Measurements from ENCODE around the gene MEGF11.

Gene MEGF11

DNA sequence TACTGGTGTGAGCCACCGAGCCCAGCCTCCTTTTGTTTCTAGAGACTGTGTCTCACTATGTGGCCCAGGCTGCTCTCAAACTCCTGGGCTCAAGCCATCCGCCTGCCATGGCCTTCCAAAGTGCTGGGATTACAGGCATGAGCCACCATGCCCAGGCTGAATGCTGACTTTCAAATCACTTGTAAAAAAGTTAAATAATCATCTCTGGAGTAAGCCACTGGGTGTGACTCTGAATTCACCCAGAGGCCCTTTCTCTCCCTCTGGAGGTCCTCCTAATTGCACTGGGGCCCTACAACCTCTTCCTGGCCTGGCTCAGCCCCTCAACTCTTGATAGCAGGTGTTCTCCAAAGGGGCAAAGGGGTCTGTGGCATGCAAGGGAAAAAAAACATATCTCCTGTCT is 54.8 kb downstream of the MEGF11 start:
- CTCF ChIA-PET: no interaction called here
- POLR2A ChIA-PET: no interaction called here
- TF ChIP-seq ELF4 (IDR thresholded peaks at IDR 0.05): no peak
- no peak for TF ChIP-seq FOXM1 (IDR thresholded peaks at IDR 0.05; ENCODE audit: borderline replicate concordance)
- no peak for TF ChIP-seq ZNF384 (IDR thresholded peaks at IDR 0.05)
- TF ChIP-seq CTBP1 (IDR thresholded peaks at IDR 0.05; ENCODE audit: borderline replicate concordance): no peak
- no peak for TF ChIP-seq HDGF (IDR thresholded peaks at IDR 0.05; ENCODE audit: borderline replicate concordance)
- no peak for TF ChIP-seq TARDBP (IDR thresholded peaks at IDR 0.05)
- TF ChIP-seq BHLHE40 (IDR thresholded peaks at IDR 0.05; ENCODE audit: borderline replicate concordance): no peak
- TF ChIP-seq FOXA1 (IDR thresholded peaks at IDR 0.05): no peak
- TF ChIP-seq ARNT (IDR thresholded peaks at IDR 0.05): no peak
- DNase-seq (ENCODE audit: extremely low spot score): no peak

DNA sequence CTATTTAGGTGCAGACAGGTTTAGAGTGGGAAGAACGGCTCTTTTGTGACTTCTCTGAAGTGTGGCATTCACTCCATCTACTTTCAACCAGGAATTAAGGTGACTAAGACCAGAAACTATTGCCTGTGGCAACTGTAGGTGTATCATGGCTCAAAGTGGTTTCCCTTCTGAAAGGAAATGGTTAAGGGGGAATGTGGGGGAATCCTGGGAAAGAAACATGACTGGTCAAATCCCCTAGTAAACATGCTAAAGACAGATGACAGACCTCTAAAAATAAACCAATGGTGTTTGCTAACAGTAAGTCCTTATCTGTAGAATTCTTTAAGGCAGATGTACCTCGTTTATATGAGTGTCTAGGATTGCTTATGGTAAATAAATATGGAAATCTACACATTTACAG is 56.9 kb downstream of the MEGF11 start:
- CTCF ChIA-PET: no interaction called here
- TF ChIP-seq ARNT (IDR thresholded peaks at IDR 0.05) (no peak), LEF1 (IDR thresholded peaks at IDR 0.05; ENCODE audit: borderline replicate concordance) (no peak), CTBP1 (IDR thresholded peaks at IDR 0.05; ENCODE audit: borderline replicate concordance) (no peak), BHLHE40 (IDR thresholded peaks at IDR 0.05; ENCODE audit: borderline replicate concordance) (no peak), ZNF384 (IDR thresholded peaks at IDR 0.05) (no peak), FOXA1 (IDR thresholded peaks at IDR 0.05) (no peak), NFRKB (IDR thresholded peaks at IDR 0.05) (no peak), SUZ12 (IDR thresholded peaks at IDR 0.05) (no peak), FOXK2 (IDR thresholded peaks at IDR 0.05) (no peak), HDGF (IDR thresholded peaks at IDR 0.05; ENCODE audit: borderline replicate concordance) (no peak), SP1 (IDR thresholded peaks at IDR 0.05) (no peak)
- no peak for DNase-seq (ENCODE audit: extremely low spot score)
- POLR2A ChIA-PET: no interaction called here

DNA sequence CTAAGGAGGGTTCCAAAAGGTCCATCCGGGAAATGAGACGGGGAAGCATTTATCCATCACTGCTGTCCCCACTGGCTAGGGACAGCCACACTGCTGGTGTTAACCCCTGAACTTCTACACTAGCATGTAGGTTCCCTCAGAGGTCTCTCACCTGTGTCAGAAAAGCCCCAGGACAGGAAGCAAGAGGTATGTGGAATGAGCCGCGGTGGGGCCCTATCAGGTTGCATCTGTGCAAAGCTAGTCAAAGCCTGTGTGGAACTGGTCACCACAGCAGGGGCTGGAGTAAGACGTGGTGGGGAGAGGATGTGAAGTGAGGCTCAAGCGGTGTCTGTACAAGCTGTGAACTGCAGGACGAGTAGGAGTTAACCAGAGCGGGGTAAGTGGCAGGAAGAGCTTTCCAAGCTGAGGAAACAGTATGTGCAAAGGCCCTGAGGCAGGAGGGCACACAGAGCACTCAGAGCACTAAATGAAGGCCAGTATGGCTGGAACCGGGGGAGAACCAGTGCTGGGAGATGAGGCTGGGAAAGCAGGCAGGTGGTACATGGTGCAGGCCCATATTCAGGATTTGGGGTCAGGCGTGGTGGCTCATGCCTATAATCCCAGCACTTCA is 57.8 kb downstream of the MEGF11 start:
- DNase-seq (ENCODE audit: extremely low spot score): no peak
- TF ChIP-seq HDGF (IDR thresholded peaks at IDR 0.05; ENCODE audit: borderline replicate concordance): no peak
- TF ChIP-seq ELF4 (IDR thresholded peaks at IDR 0.05): no peak
- no peak for TF ChIP-seq FOXM1 (IDR thresholded peaks at IDR 0.05; ENCODE audit: borderline replicate concordance)
- TF ChIP-seq L3MBTL2 (conservative IDR thresholded peaks at IDR 0.05): no peak
- TF ChIP-seq FOXA1 (IDR thresholded peaks at IDR 0.05): no peak
- no peak for TF ChIP-seq NFRKB (IDR thresholded peaks at IDR 0.05)
- no peak for TF ChIP-seq SUZ12 (IDR thresholded peaks at IDR 0.05)
- TF ChIP-seq BHLHE40 (IDR thresholded peaks at IDR 0.05; ENCODE audit: borderline replicate concordance): no peak
- no peak for TF ChIP-seq CTBP1 (IDR thresholded peaks at IDR 0.05; ENCODE audit: borderline replicate concordance)
- no peak for TF ChIP-seq ZNF384 (IDR thresholded peaks at IDR 0.05)
- no peak for TF ChIP-seq ARNT (IDR thresholded peaks at IDR 0.05)
- ChIA-PET CTCF (no interaction called here), POLR2A (no interaction called here)

DNA sequence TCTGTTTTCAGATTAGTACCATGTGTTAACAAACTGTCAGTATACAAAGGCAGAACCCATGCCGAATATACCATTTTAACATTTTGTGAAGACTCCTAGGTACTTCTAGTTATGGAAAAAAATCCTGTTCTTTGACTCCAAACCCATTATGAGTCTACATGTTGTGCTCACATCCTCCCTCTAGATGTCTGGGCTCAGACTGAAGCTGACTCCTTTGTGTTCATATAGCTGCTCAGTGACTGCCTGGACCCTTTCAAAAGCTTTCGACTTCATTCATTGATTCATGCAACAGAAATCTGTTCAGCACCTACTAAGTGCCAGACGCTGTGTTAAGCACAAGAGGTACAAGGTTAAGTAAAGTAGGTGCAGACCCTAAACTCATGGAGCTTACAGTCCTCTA is 60.5 kb downstream of the MEGF11 start:
- CTCF ChIA-PET: no interaction called here
- POLR2A ChIA-PET: no interaction called here

DNA sequence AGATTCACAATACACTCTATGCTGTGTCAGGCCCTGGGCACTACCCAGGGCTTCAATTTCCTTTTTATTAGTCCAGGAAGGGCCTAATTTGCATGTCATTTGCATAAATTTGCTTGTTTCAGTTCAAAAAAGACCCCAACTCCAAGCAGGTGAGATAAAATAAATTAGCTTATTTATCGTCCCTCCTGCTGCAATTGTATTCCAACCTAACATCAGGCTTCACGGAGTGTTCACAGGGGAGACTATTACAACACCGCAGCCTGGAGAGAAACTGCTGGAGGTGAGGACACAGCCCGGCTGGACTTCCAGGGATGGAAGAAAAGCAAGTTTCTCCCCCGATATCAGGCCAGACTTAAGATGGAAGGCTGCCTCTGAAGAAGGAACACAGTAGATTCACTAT is 62.8 kb downstream of the MEGF11 start:
- TF ChIP-seq FOXA1 (IDR thresholded peaks at IDR 0.05): no peak
- DNase-seq (ENCODE audit: extremely low spot score): no peak
- POLR2A ChIA-PET: no interaction called here
- CTCF ChIA-PET: interaction anchor here (0.7 kb wide), 1 partner anchor 277 kb away, joined by 3 read pairs; no protein-coding TSS in a partner anchor

More for the DNA sequence above, 60.5 kb downstream of the MEGF11 start:
- TF ChIP-seq FOXK2 (IDR thresholded peaks at IDR 0.05) (no peak), HDGF (IDR thresholded peaks at IDR 0.05; ENCODE audit: borderline replicate concordance) (no peak), ZNF384 (IDR thresholded peaks at IDR 0.05) (no peak), FOXA1 (IDR thresholded peaks at IDR 0.05) (no peak), LEF1 (IDR thresholded peaks at IDR 0.05; ENCODE audit: borderline replicate concordance) (no peak), L3MBTL2 (conservative IDR thresholded peaks at IDR 0.05) (no peak), BHLHE40 (IDR thresholded peaks at IDR 0.05; ENCODE audit: borderline replicate concordance) (no peak), FOXM1 (IDR thresholded peaks at IDR 0.05; ENCODE audit: borderline replicate concordance) (no peak), SUZ12 (IDR thresholded peaks at IDR 0.05) (no peak), SP1 (IDR thresholded peaks at IDR 0.05) (no peak), ELF4 (IDR thresholded peaks at IDR 0.05) (no peak), NFRKB (IDR thresholded peaks at IDR 0.05) (no peak), ARNT (IDR thresholded peaks at IDR 0.05) (no peak), CTBP1 (IDR thresholded peaks at IDR 0.05; ENCODE audit: borderline replicate concordance) (no peak), TARDBP (IDR thresholded peaks at IDR 0.05) (no peak)
- TF ChIP-seq, protein P1, sequence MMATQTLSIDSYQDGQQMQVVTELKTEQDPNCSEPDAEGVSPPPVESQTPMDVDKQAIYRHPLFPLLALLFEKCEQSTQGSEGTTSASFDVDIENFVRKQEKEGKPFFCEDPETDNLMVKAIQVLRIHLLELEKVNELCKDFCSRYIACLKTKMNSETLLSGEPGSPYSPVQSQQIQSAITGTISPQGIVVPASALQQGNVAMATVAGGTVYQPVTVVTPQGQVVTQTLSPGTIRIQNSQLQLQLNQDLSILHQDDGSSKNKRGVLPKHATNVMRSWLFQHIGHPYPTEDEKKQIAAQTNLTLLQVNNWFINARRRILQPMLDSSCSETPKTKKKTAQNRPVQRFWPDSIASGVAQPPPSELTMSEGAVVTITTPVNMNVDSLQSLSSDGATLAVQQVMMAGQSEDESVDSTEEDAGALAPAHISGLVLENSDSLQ (IDR thresholded peaks at IDR 0.05): no peak
- DNase-seq (ENCODE audit: extremely low spot score): no peak

- POLR2A ChIA-PET: no interaction called here
- CTCF ChIA-PET: no interaction called here
- TF ChIP-seq HDGF (IDR thresholded peaks at IDR 0.05; ENCODE audit: borderline replicate concordance): no peak
- no peak for TF ChIP-seq LEF1 (IDR thresholded peaks at IDR 0.05; ENCODE audit: borderline replicate concordance)
- TF ChIP-seq FOXK2 (IDR thresholded peaks at IDR 0.05): no peak
- no peak for TF ChIP-seq L3MBTL2 (conservative IDR thresholded peaks at IDR 0.05)
- no peak for TF ChIP-seq FOXM1 (IDR thresholded peaks at IDR 0.05; ENCODE audit: borderline replicate concordance)
- TF ChIP-seq ARNT (IDR thresholded peaks at IDR 0.05): no peak
- no peak for DNase-seq (ENCODE audit: extremely low spot score)
These were observed 64.3 kb downstream of the MEGF11 start for GRCh38 chr15:66189291-66189690.

- CTCF ChIA-PET: no interaction called here
- TF ChIP-seq LEF1 (IDR thresholded peaks at IDR 0.05; ENCODE audit: borderline replicate concordance) (no peak), CTBP1 (IDR thresholded peaks at IDR 0.05; ENCODE audit: borderline replicate concordance) (no peak), L3MBTL2 (conservative IDR thresholded peaks at IDR 0.05) (no peak), SP1 (IDR thresholded peaks at IDR 0.05) (no peak), HDGF (IDR thresholded peaks at IDR 0.05; ENCODE audit: borderline replicate concordance) (no peak), ZNF384 (IDR thresholded peaks at IDR 0.05) (no peak), FOXM1 (IDR thresholded peaks at IDR 0.05; ENCODE audit: borderline replicate concordance) (no peak), NFRKB (IDR thresholded peaks at IDR 0.05) (no peak), BHLHE40 (IDR thresholded peaks at IDR 0.05; ENCODE audit: borderline replicate concordance) (no peak), ARNT (IDR thresholded peaks at IDR 0.05) (no peak), FOXA1 (IDR thresholded peaks at IDR 0.05) (no peak), FOXK2 (IDR thresholded peaks at IDR 0.05) (no peak), TARDBP (IDR thresholded peaks at IDR 0.05) (no peak), ELF4 (IDR thresholded peaks at IDR 0.05) (no peak), SUZ12 (IDR thresholded peaks at IDR 0.05) (no peak)
- TF ChIP-seq, protein P1 (IDR thresholded peaks at IDR 0.05): no peak
- POLR2A ChIA-PET: no interaction called here
- DNase-seq (ENCODE audit: extremely low spot score): no peak
These were observed 65.1 kb downstream of the MEGF11 start for GRCh38 chr15:66188464-66188863.
